DMS 273 treated with DMSO at 0.1 percent for 48 hours (cell line): ENCODE results near the gene AADACL4.

Experiments
- DNase-seq: peaks from one replicate; lab custom pipeline; 2025; lab: John Stamatoyannopoulos, UW

AADACL4 gene

GRCh38 chr1:12643785-12644184 is at the start of gene AADACL4:
AADACL4 (plus strand) TSS chr1:12644085; CDS start chr1:12644547, 462 bp downstream.
- DNase-seq = no peak

- no peak for DNase-seq
Observed at GRCh38 chr1:12594490-12594889, 49.4 kb upstream of the AADACL4 start.

- DNase-seq = no peak
Observed at GRCh38 chr1:12594966-12595756, 48.7 kb upstream of the AADACL4 start.

- no peak for DNase-seq
Observed at GRCh38 chr1:12595757-12596006, 48.2 kb upstream of the AADACL4 start.

GRCh38 chr1:12596007-12596821 is 47.7 kb upstream of the AADACL4 start:
- DNase-seq = no peak

- no peak for DNase-seq
Observed at GRCh38 chr1:12597792-12598191, 46.1 kb upstream of the AADACL4 start.

GRCh38 chr1:12598974-12599373 is 44.9 kb upstream of the AADACL4 start:
- DNase-seq = no peak

GRCh38 chr1:12599657-12600056 is 44.2 kb upstream of the AADACL4 start:
- no peak for DNase-seq

- DNase-seq = no peak
Observed at GRCh38 chr1:12600335-12600734, 43.5 kb upstream of the AADACL4 start.

GRCh38 chr1:12600880-12601633 is 42.8 kb upstream of the AADACL4 start:
- no peak for DNase-seq

GRCh38 chr1:12601700-12602658 is 41.9 kb upstream of the AADACL4 start:
- no peak for DNase-seq

- DNase-seq = no peak
Observed at GRCh38 chr1:12602659-12603024, 41.2 kb upstream of the AADACL4 start.

- no peak for DNase-seq
Observed at GRCh38 chr1:12603224-12603623, 40.7 kb upstream of the AADACL4 start.

GRCh38 chr1:12604114-12604874 is 39.6 kb upstream of the AADACL4 start:
- DNase-seq = no peak

GRCh38 chr1:12604986-12605385 is 38.9 kb upstream of the AADACL4 start:
- no peak for DNase-seq

- no peak for DNase-seq
Observed at GRCh38 chr1:12607263-12607662, 36.6 kb upstream of the AADACL4 start.

GRCh38 chr1:12608311-12608957 is 35.5 kb upstream of the AADACL4 start:
- no peak for DNase-seq

GRCh38 chr1:12609469-12610003 is 34.3 kb upstream of the AADACL4 start:
- DNase-seq = no peak

- DNase-seq = no peak
Observed at GRCh38 chr1:12610305-12610935, 33.5 kb upstream of the AADACL4 start.

GRCh38 chr1:12610941-12611340 is 32.9 kb upstream of the AADACL4 start:
- DNase-seq = no peak
